K562 (cell line): ENCODE measurements around the gene SCYL1. TPM values are rescaled to one million over a fixed set of nuclear protein-coding genes. Genes with fewer than 3 reads are reported as not detected.
A peak's percentile ranks its signal among the peaks of the same experiment; 100 is the strongest.

Experiments used
- C11orf30 ChIP-seq: fragments of 450-650 bp; IDR thresholded peaks from 2 replicates; pipeline ENCODE4 v1.6.1; 2016; ENCODE audit warnings: low read depth, mild to moderate bottlenecking
- CREB3L1 ChIP-seq: fragments of 450-650 bp; IDR thresholded peaks from 2 replicates; pipeline ENCODE4 v1.6.1; 2014; ENCODE audit warnings: low read depth, mild to moderate bottlenecking, moderate library complexity, borderline replicate concordance
- CXXC5 ChIP-seq: fragments of 250-450 bp; sonication (Bioruptor Pico); IDR thresholded peaks from 2 replicates; pipeline ENCODE4 v1.8.0; 2022; ENCODE audit warnings: inconsistent platforms, mild to moderate bottlenecking, moderate library complexity
- ETS1 ChIP-seq: conservative IDR thresholded peaks from 2 replicates; pipeline ENCODE4 v1.6.1; 2011; ENCODE audit warnings: low read depth, mild to moderate bottlenecking, low read length; ENCODE audit not compliant: control insufficient read depth
- ETV5 ChIP-seq: sonication (generic); formaldehyde crosslinking; IDR thresholded peaks from 2 replicates; pipeline ENCODE4 v1.4.0; 2020; ENCODE audit warnings: low read depth, mild to moderate bottlenecking, missing genetic modification reagents
- HES1 ChIP-seq: fragments of 450-650 bp; IDR thresholded peaks from 2 replicates; pipeline ENCODE4 v1.6.1; 2016; ENCODE audit warnings: low read depth, mild to moderate bottlenecking, moderate library complexity
- HNRNPK ChIP-seq: fragments of 200-400 bp; formaldehyde crosslinking; IDR thresholded peaks from one replicate; pipeline ENCODE4 v1.6.1; 2018; ENCODE audit warnings: mild to moderate bottlenecking, low read depth, low read length; ENCODE audit not compliant: poor library complexity, severe bottlenecking
- ID3 ChIP-seq, 2 experiments: fragments of 250-450 bp in 1 of 2; fragments of 450-650 bp in 1 of 2; sonication (Bioruptor Pico) in 1 of 2; IDR thresholded peaks; 2 replicates each; pipeline versions ENCODE4 v1.6.1 to v1.8.0; 2016 to 2021; ENCODE audit warnings: mild to moderate bottlenecking in 2 of 2, moderate library complexity in 2 of 2, missing compliant biosample characterization in 1 of 2, missing genetic modification characterization in 1 of 2
- MECOM ChIP-seq: fragments of 250-450 bp; sonication (Bioruptor Pico); IDR thresholded peaks from 2 replicates; pipeline ENCODE4 v1.8.0; 2022; ENCODE audit warnings: inconsistent platforms
- MLLT1 ChIP-seq, 2 experiments: fragments of 450-650 bp; IDR thresholded peaks; 2 replicates each; pipeline ENCODE4 v1.6.1; 2016
- PPARD ChIP-seq: fragments of 250-450 bp; sonication (Bioruptor Pico); IDR thresholded peaks from 2 replicates; pipeline ENCODE4 v1.8.0; 2022; ENCODE audit warnings: inconsistent platforms, mild to moderate bottlenecking, moderate library complexity
- PTBP1 ChIP-seq: fragments of 200-400 bp; formaldehyde crosslinking; IDR thresholded peaks from 2 replicates; pipeline ENCODE4 v1.6.1; 2017; ENCODE audit warnings: low read depth, low read length
- SMARCE1 ChIP-seq: fragments of 450-650 bp; IDR thresholded peaks from 2 replicates; pipeline ENCODE4 v1.7.1; 2016; ENCODE audit warnings: mild to moderate bottlenecking
- SNAPC5 ChIP-seq: fragments of 250-450 bp; sonication (Bioruptor Pico); IDR thresholded peaks from 2 replicates; pipeline ENCODE4 v1.8.0; 2021; ENCODE audit warnings: moderate library complexity, mild to moderate bottlenecking, inconsistent platforms
- SOX6 ChIP-seq: fragments of 450-650 bp; IDR thresholded peaks from 2 replicates; pipeline ENCODE4 v1.6.1; 2014; ENCODE audit warnings: mild to moderate bottlenecking
- SP2 ChIP-seq: IDR thresholded peaks from 2 replicates; pipeline ENCODE4 v1.6.1; 2011; ENCODE audit warnings: mild to moderate bottlenecking, low read depth, low read length, moderate library complexity; ENCODE audit not compliant: poor library complexity, severe bottlenecking; ENCODE audit errors: extremely low read depth
- SREBF2 ChIP-seq: sonication (generic); formaldehyde crosslinking; IDR thresholded peaks from 2 replicates; pipeline ENCODE4 v1.4.0; 2020; ENCODE audit warnings: mild to moderate bottlenecking, missing genetic modification reagents
- SRSF1 ChIP-seq: fragments of 200-400 bp; formaldehyde crosslinking; IDR thresholded peaks from 2 replicates; pipeline ENCODE4 v1.6.1; 2017; ENCODE audit warnings: mild to moderate bottlenecking, low read depth, low read length, moderate library complexity
- TEAD1 ChIP-seq, 2 experiments: fragments of 450-650 bp in 1 of 2; sonication (generic) in 1 of 2; formaldehyde crosslinking; IDR thresholded peaks; 2 replicates each; pipeline versions ENCODE4 v1.4.0 to v1.8.0; 2020 to 2022; ENCODE audit warnings: mild to moderate bottlenecking in 2 of 2, missing genetic modification reagents in 1 of 2
- ZBTB7A ChIP-seq: IDR thresholded peaks from 2 replicates; pipeline ENCODE4 v1.6.1; 2011; ENCODE audit warnings: low read depth, mild to moderate bottlenecking, low read length, moderate library complexity, borderline replicate concordance; ENCODE audit not compliant: control insufficient read depth
- ZC3H8 ChIP-seq: fragments of 450-650 bp; IDR thresholded peaks from 2 replicates; pipeline ENCODE4 v1.6.1; 2017
- ZNF589 ChIP-seq: fragments of 200-800 bp; sonication (Bioruptor generic); IDR thresholded peaks from 2 replicates; pipeline ENCODE4 v1.6.1; 2016; ENCODE audit warnings: low read depth, missing genetic modification characterization, missing compliant biosample characterization
- polyA plus RNA-seq, 8 experiments: library from polyadenylated mRNA; depleted of rRNA in 4 of 8; stranded (reverse) in 5 of 8; unstranded in 3 of 8; fragments of >200 nt; fragmentation: Nextera tagmentation in 2 of 8; fragmentation: Illumina TruSeq in 1 of 8; extraction: Ambion mirVana in 2 of 8; extraction: Trizol in 1 of 8; gene quantifications; 2 replicates each; pipeline versions ENCODE4 v1.2.1 to v1.2.3, GENCODE V29; 2011 to 2014; ENCODE audit warnings: inconsistent platforms in 1 of 8, missing spikeins in 1 of 8
- total RNA-seq, 7 experiments: library from RNA; depleted of rRNA in 6 of 7; stranded (reverse); fragments of >200 nt in 6 of 7; fragmentation: Illumina TruSeq in 2 of 7; extraction: Trizol in 2 of 7; gene quantifications; 2 replicates each; pipeline versions ENCODE4 v1.2.1 to v1.2.3, GENCODE V29; 2011 to 2021; ENCODE audit warnings: low replicate concordance in 1 of 7

The SCYL1 gene
- total and polyA plus RNA-seq, 9 of the 15 experiments (the other 6 are each of a cell fraction or from before 2014, with no cell fraction given), result 1.9 to 145 (median 57.6) TPM

- TF ChIP-seq SNAPC5 (CRISPR knock-in tag), result no peak
- no peak for TF ChIP-seq ETS1
- no peak for TF ChIP-seq C11orf30
- no peak for TF ChIP-seq SOX6
- TF ChIP-seq SRSF1, result no peak
- TF ChIP-seq ID3 (CRISPR knock-in tag; IDR thresholded peaks at IDR 0.05), result no peak
- TF ChIP-seq ID3 (tag; IDR thresholded peaks at IDR 0.05), result no peak
- TF ChIP-seq ZBTB7A, result no peak
- TF ChIP-seq SP2, result no peak
- no peak for TF ChIP-seq HNRNPK
- TF ChIP-seq PPARD (CRISPR knock-in tag), result no peak
- TF ChIP-seq SMARCE1, result no peak
- TF ChIP-seq SREBF2 (CRISPR knock-in tag), result no peak
- TF ChIP-seq TEAD1 (CRISPR knock-in tag; IDR thresholded peaks at IDR 0.05), result no peak
- TF ChIP-seq ETV5 (CRISPR knock-in tag), result no peak
- peak; percentile 97 for TF ChIP-seq CREB3L1
- TF ChIP-seq ZNF589, result no peak
- TF ChIP-seq ZC3H8, result no peak
- peak; percentile 69 for TF ChIP-seq CXXC5
- no peak for TF ChIP-seq MLLT1 (IDR thresholded peaks at IDR 0.05)
- no peak for TF ChIP-seq PTBP1
- TF ChIP-seq MECOM (CRISPR knock-in tag), result no peak
- TF ChIP-seq HES1, result no peak
Measured at GRCh38 chr11:65524741-65525545, at the start of gene SCYL1 (continued).
